ENCODE data around the gene LAG3. TPM values are rescaled to one million over a fixed set of nuclear protein-coding genes. Genes with fewer than 3 reads are reported as not detected.

The LAG3 gene
- total and polyA plus RNA-seq, 10 of the 15 experiments (the other 5 are each of a cell fraction or from before 2014, with no cell fraction given): 0.52 to 4.2 (median 1.0) TPM; not detected in 1

DNA sequence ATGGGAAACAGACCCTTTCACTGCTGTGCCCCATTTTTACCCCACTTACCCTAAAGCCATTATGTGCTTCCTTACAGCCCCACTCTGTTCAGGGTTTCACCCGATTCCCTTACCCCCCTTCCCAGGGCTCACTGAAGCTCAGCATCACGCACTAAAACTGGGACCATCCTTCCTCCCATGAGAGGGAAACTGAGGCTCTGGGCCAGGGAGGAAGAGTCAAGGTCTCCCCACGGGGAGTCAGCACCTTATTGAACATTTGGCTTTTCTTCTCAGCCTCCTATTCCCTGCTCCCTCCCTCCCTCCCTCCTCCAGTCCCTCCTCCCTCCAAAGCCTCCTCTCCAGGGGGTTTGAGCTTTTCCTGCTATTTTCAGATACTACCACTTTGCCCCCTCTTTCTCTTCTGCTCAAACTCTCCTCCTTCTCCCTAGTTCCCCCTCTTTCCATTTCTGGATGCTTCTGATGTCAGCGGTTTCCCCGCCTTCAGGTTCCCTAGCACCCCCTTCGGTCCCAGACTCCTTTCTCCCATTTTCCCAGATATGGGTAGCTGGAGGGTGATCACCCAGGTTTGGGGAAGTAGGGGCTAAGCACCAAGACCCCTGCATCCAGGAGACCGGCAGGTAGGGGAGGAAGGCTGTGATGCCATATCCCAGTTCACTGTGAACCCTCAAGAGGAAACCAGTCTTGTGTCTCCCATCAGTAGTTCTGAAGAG, 50.3 kb downstream of the LAG3 start:
- CTCF ChIA-PET: interaction anchor here (0.7 to 4.2 kb wide), 6 partner anchors 14 to 259 kb away, joined by 3 to 16 read pairs (median 4); partner anchors contain the start of gene MLF2
- DNase-seq (ENCODE audit: low read depth, low spot score): no peak
- intact Hi-C loops (cut with micrococcal nuclease; ENCODE audit: unreplicated experiment): no loop called here
- H4K20me1 ChIP-seq (ENCODE audit: control insufficient read depth, insufficient read depth): no peaks in the 10 kb centered on the region
- SMC1A ChIA-PET (ENCODE audit: uncharacterized antibody, unreplicated experiment): interaction anchor here (1.0 kb wide), 1 partner anchor 69 kb away, joined by 4 read pairs; the partner anchor contains the start of gene MLF2
- RAD21 ChIA-PET (ENCODE audit: unreplicated experiment): interaction anchor here (1.1 kb wide), 1 partner anchor 54 kb away, joined by 3 read pairs; no protein-coding TSS in a partner anchor
- no peak overlapping the region for H3K4me2 ChIP-seq (ENCODE audit: control insufficient read depth, insufficient read depth)
- no peaks in the 10 kb centered on the region for H3K79me2 ChIP-seq (ENCODE audit: control insufficient read depth, insufficient read depth, low read length)
- 39% methylated on average over 6 of the region's 7 CpGs for WGBS (ENCODE audit: insufficient coverage, insufficient replicate concordance, low lambda C conversion rate, missing lambda C conversion rate)
- H3K27me3 ChIP-seq (replicated peaks in 1 of 2; ENCODE audit: control insufficient read depth in 2 of 2, insufficient read depth in 2 of 2, low read length in 1 of 2): peaks cover 15 to 23% of the 10 kb centered on the region in 2 experiments
- H3K4me1 ChIP-seq (ENCODE audit: control insufficient read depth, insufficient read depth, low read length): no peaks in the 10 kb centered on the region; the same call in 1 of the 2 replicates
- H2AFZ ChIP-seq (ENCODE audit: control insufficient read depth, low read depth, low read length): no peak overlapping the region
- in situ Hi-C loops (cut with MboI): no loop called here
- BruUV-seq (replicated peaks): no TSS peak
- no peak overlapping the region for H3K27ac ChIP-seq (ENCODE audit: control insufficient read depth, insufficient read depth)
- no peak for ATAC-seq
- no peak overlapping the region for H3K4me3 ChIP-seq
- no peaks in the 10 kb centered on the region for H3K9me3 ChIP-seq (replicated peaks; ENCODE audit: control insufficient read depth, insufficient read depth, low read length)
- H3K36me3 ChIP-seq (ENCODE audit: control insufficient read depth in 2 of 2, insufficient read depth in 2 of 2, low read length in 1 of 2): no peaks in the 10 kb centered on the region
- no peak for FAIRE-seq
- TF ChIP-seq ZNF207 (IDR thresholded peaks at IDR 0.05; ENCODE audit: borderline replicate concordance): no peak
- no peak for TF ChIP-seq HDGF (IDR thresholded peaks at IDR 0.05)
- TF ChIP-seq TBL1XR1 (IDR thresholded peaks at IDR 0.05; ENCODE audit: low read depth, low read length): no peak
- TF ChIP-seq, protein P1, sequence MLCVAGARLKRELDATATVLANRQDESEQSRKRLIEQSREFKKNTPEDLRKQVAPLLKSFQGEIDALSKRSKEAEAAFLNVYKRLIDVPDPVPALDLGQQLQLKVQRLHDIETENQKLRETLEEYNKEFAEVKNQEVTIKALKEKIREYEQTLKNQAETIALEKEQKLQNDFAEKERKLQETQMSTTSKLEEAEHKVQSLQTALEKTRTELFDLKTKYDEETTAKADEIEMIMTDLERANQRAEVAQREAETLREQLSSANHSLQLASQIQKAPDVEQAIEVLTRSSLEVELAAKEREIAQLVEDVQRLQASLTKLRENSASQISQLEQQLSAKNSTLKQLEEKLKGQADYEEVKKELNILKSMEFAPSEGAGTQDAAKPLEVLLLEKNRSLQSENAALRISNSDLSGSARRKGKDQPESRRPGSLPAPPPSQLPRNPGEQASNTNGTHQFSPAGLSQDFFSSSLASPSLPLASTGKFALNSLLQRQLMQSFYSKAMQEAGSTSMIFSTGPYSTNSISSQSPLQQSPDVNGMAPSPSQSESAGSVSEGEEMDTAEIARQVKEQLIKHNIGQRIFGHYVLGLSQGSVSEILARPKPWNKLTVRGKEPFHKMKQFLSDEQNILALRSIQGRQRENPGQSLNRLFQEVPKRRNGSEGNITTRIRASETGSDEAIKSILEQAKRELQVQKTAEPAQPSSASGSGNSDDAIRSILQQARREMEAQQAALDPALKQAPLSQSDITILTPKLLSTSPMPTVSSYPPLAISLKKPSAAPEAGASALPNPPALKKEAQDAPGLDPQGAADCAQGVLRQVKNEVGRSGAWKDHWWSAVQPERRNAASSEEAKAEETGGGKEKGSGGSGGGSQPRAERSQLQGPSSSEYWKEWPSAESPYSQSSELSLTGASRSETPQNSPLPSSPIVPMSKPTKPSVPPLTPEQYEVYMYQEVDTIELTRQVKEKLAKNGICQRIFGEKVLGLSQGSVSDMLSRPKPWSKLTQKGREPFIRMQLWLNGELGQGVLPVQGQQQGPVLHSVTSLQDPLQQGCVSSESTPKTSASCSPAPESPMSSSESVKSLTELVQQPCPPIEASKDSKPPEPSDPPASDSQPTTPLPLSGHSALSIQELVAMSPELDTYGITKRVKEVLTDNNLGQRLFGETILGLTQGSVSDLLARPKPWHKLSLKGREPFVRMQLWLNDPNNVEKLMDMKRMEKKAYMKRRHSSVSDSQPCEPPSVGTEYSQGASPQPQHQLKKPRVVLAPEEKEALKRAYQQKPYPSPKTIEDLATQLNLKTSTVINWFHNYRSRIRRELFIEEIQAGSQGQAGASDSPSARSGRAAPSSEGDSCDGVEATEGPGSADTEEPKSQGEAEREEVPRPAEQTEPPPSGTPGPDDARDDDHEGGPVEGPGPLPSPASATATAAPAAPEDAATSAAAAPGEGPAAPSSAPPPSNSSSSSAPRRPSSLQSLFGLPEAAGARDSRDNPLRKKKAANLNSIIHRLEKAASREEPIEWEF (IDR thresholded peaks at IDR 0.05; ENCODE audit: insufficient replicate concordance, low read depth, low read length): no peak
- no peak for TF ChIP-seq NFYB (IDR thresholded peaks at IDR 0.05; ENCODE audit: insufficient read depth, low read depth, low read length)
- no peak for TF ChIP-seq MTA3 (IDR thresholded peaks at IDR 0.05; ENCODE audit: borderline replicate concordance, low read length)
- no peak for TF ChIP-seq RAD51 (IDR thresholded peaks at IDR 0.05)
- TF ChIP-seq ZNF24 (IDR thresholded peaks at IDR 0.05): no peak
- TF ChIP-seq, protein P2, sequence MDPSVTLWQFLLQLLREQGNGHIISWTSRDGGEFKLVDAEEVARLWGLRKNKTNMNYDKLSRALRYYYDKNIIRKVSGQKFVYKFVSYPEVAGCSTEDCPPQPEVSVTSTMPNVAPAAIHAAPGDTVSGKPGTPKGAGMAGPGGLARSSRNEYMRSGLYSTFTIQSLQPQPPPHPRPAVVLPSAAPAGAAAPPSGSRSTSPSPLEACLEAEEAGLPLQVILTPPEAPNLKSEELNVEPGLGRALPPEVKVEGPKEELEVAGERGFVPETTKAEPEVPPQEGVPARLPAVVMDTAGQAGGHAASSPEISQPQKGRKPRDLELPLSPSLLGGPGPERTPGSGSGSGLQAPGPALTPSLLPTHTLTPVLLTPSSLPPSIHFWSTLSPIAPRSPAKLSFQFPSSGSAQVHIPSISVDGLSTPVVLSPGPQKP (IDR thresholded peaks at IDR 0.05; ENCODE audit: low read depth, low read length): no peak
- no peak for TF ChIP-seq EP300 (IDR thresholded peaks at IDR 0.05; ENCODE audit: borderline replicate concordance in 1 of 2, control insufficient read depth in 1 of 2, low read depth in 2 of 2, low read length in 2 of 2)
- TF ChIP-seq, protein P3, sequence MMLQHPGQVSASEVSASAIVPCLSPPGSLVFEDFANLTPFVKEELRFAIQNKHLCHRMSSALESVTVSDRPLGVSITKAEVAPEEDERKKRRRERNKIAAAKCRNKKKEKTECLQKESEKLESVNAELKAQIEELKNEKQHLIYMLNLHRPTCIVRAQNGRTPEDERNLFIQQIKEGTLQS (IDR thresholded peaks at IDR 0.05; ENCODE audit: borderline replicate concordance, extremely low read depth, low read depth, low read length): no peak
- TF ChIP-seq JUND (IDR thresholded peaks at IDR 0.05; ENCODE audit: low read depth, low read length): no peak
- POLR2A ChIA-PET: interaction anchor here (0.9 kb wide), 1 partner anchor 69 kb away, joined by 3 read pairs; no protein-coding TSS in a partner anchor
- H3K9ac ChIP-seq (ENCODE audit: control insufficient read depth, insufficient read depth, low read length): no peak overlapping the region

Measured in GM12878 (cell line).